ENCODE data around the gene GPR119.
"Not testable (repeated sequence)": the region's sequence is repeated elsewhere in the genome, so short reads cannot be mapped to it uniquely, and the experiment has no call there.

The GPR119 gene

GRCh38 chrX:130338869-130339268 lies 46.6 kb downstream of the GPR119 start:
- DNase-seq: not testable (repeated sequence)

DNA sequence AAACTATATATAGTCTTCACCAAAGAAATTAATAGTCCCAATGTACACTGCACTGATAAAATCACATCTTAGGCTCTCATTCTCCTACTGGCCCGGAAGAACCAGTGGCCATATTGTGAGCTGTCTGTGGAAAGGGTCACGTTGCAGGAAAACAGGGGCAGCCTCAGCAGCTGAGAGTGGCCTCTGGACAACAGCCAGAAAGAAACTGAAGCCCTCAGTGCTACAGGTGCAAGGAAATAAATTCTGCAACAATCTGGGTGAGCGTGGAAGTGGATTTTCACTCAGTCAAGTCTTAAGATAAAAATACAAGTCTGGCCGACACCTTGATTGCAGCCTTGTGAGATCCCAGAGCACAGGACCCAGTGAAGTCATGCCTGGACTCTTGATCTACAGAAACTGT lies 48.9 kb downstream of the GPR119 start:
- DNase-seq: no peak
